Fibroblast of pulmonary artery (primary cell): ENCODE data around the gene COL4A3.

ENCODE experiments used
- DNase-seq: peaks from one replicate; pipeline ENCODE4 v3.0.0-alpha.2; 2010; ENCODE audit warnings: low read depth
- H3K4me3 ChIP-seq: replicated peaks from 2 replicates; pipeline ENCODE4 v1.5.1; 2011; ENCODE audit warnings: low read depth, mild to moderate bottlenecking, control low read depth, low read length, moderate library complexity
- CTCF ChIP-seq: IDR thresholded peaks from 2 replicates; pipeline ENCODE4 v1.5.1; 2011; ENCODE audit warnings: mild to moderate bottlenecking, control low read depth, low read length, inconsistent platforms; ENCODE audit errors: missing control alignments

The COL4A3 gene

GRCh38 chr2:227301523-227301922 is 137.1 kb downstream of the COL4A3 start:
- no peak overlapping the region for H3K4me3 ChIP-seq
- TF ChIP-seq CTCF, result no peak
- no peak for DNase-seq

- no peak for TF ChIP-seq CTCF
- peak; percentile 13 for DNase-seq
- H3K4me3 ChIP-seq, result no peak overlapping the region
Measured at GRCh38 chr2:227308784-227309183, 144.4 kb downstream of the COL4A3 start.

- TF ChIP-seq CTCF, result no peak
- no peak for DNase-seq
- no peak overlapping the region for H3K4me3 ChIP-seq
Measured at GRCh38 chr2:227310756-227311110, 146.3 kb downstream of the COL4A3 start.

GRCh38 chr2:227311861-227312506 is 147.6 kb downstream of the COL4A3 start:
- H3K4me3 ChIP-seq, result no peak overlapping the region
- no peak for DNase-seq
- no peak for TF ChIP-seq CTCF

- no peak for DNase-seq
- no peak overlapping the region for H3K4me3 ChIP-seq
- no peak for TF ChIP-seq CTCF
Measured at GRCh38 chr2:227312579-227312978, 148.2 kb downstream of the COL4A3 start.

GRCh38 chr2:227313310-227313709 is 148.9 kb downstream of the COL4A3 start:
- TF ChIP-seq CTCF, result no peak
- no peak overlapping the region for H3K4me3 ChIP-seq
- no peak for DNase-seq

- no peak overlapping the region for H3K4me3 ChIP-seq
- no peak for DNase-seq
- no peak for TF ChIP-seq CTCF
Measured at GRCh38 chr2:227317834-227318233, 153.4 kb downstream of the COL4A3 start.
